Testis (tissue), 3 donors: ENCODE measurements around the gene ACSF2. TPM values are rescaled to one million over a fixed set of nuclear protein-coding genes. Genes with fewer than 3 reads are reported as not detected.
A peak's percentile ranks its signal among the peaks of the same experiment; 100 is the strongest.

Experiments
- DNase-seq: peaks from one replicate; pipeline ENCODE4 v3.0.0-alpha.2; 2019
- H3K27ac ChIP-seq, 2 donors: fragments of 200-600 bp; sonication (generic); one replicate each; pipeline ENCODE4 v1.5.1; 2019
- H3K27me3 ChIP-seq: fragments of 200-600 bp; sonication (generic); one replicate; pipeline ENCODE4 v1.5.1; 2019
- H3K36me3 ChIP-seq: fragments of 200-600 bp; sonication (generic); one replicate; pipeline ENCODE4 v1.5.1; 2017; ENCODE audit warnings: low read depth; ENCODE audit errors: missing control alignments
- H3K4me1 ChIP-seq: fragments of 200-600 bp; sonication (generic); one replicate; pipeline ENCODE4 v1.5.1; 2019
- H3K4me3 ChIP-seq, 2 donors: fragments of 200-600 bp; sonication (generic); one replicate each; pipeline ENCODE4 v1.5.1; 2017 to 2019
- H3K9me3 ChIP-seq: fragments of 200-600 bp; sonication (generic); one replicate; pipeline ENCODE4 v1.5.1; 2017
- POLR2A ChIP-seq: fragments of 450-650 bp; IDR thresholded peaks from one replicate; pipeline ENCODE4 v1.6.1; 2017; ENCODE audit warnings: antibody characterized with exemption, mild to moderate bottlenecking, moderate library complexity
- WGBS, 2 donors: methylation state at CpG; one replicate each; pipeline ENCODE4 v1.1.5; 2018; 5-methylcytosine and 5-hydroxymethylcytosine counted together
- intact Hi-C: fragments of 100-400 bp; cut with DNase I; formaldehyde crosslinking; loops from one replicate; pipeline ENCODE4 v1.15.1; 2023; ENCODE audit warnings: low total_unique reads
- polyA plus RNA-seq: library from polyadenylated mRNA; stranded (reverse); fragments of 350-450 nt; fragmentation: Illumina TruSeq; extraction: RNeasy Lipid Tissue Mini Kit (QIAGEN cat#74804); gene quantifications from one replicate; pipeline ENCODE4 v1.2.3, GENCODE V29; 2014; ENCODE audit warnings: low read depth, low replicate concordance; ENCODE audit not compliant: insufficient read depth
- total RNA-seq, 2 donors: library from RNA; depleted of rRNA; stranded (reverse); fragments of >200 nt; gene quantifications; one replicate each; pipeline ENCODE4 v1.2.3, GENCODE V29; 2016
- TF ChIP-seq, protein P1 (sequence below), 3 experiments: fragments of 450-650 bp in 2 of 3; fragments of 200-600 bp in 1 of 3; sonication (generic) in 1 of 3; IDR thresholded peaks; one replicate each; pipeline ENCODE4 v1.5.1; 2016 to 2019; ENCODE audit warnings: antibody characterized with exemption in 3 of 3, mild to moderate bottlenecking in 2 of 3, moderate library complexity in 1 of 3

The ACSF2 gene
- total and polyA plus RNA-seq, 3 donors from 2014 or later = 37.7 to 60.1 (median 39.4) TPM

DNA sequence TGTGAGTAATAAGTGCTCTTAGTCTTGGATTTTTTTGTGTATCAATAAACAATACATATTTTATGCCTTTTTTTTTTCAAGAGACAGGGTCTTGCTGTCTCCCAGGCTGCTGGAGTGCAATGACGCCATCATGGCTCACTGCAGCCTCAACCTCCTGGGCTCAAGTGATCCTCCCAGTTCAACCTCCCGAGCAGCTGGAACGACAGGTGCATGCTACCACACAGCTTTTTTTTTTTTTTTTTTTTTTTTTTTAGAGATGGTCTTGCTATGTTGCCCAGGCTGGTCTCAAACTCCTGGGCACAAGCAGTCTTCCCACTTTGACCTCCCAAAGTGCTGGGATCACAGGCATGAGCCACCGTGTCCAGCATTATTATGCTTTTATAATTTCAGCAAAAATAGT, 13.0 kb downstream of the ACSF2 start:
- intact Hi-C loops = no loop called here
- Histone ChIP-seq H3K9me3 (no peaks in the 10 kb centered on the region), H3K4me1 (peaks cover 9% of the 10 kb centered on the region), H3K36me3 (no peaks in the 10 kb centered on the region), H3K27me3 (no peaks in the 10 kb centered on the region), H3K27ac (no peak overlapping the region), H3K4me3 (no peak overlapping the region)
- DNase-seq = no peak
- TF ChIP-seq, protein P1, sequence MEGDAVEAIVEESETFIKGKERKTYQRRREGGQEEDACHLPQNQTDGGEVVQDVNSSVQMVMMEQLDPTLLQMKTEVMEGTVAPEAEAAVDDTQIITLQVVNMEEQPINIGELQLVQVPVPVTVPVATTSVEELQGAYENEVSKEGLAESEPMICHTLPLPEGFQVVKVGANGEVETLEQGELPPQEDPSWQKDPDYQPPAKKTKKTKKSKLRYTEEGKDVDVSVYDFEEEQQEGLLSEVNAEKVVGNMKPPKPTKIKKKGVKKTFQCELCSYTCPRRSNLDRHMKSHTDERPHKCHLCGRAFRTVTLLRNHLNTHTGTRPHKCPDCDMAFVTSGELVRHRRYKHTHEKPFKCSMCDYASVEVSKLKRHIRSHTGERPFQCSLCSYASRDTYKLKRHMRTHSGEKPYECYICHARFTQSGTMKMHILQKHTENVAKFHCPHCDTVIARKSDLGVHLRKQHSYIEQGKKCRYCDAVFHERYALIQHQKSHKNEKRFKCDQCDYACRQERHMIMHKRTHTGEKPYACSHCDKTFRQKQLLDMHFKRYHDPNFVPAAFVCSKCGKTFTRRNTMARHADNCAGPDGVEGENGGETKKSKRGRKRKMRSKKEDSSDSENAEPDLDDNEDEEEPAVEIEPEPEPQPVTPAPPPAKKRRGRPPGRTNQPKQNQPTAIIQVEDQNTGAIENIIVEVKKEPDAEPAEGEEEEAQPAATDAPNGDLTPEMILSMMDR (IDR thresholded peaks at IDR 0.05) = no peak
- no peak for TF ChIP-seq POLR2A
- 91 to 92% methylated on average over 4 of the region's 4 CpGs for WGBS, 2 donors

DNA sequence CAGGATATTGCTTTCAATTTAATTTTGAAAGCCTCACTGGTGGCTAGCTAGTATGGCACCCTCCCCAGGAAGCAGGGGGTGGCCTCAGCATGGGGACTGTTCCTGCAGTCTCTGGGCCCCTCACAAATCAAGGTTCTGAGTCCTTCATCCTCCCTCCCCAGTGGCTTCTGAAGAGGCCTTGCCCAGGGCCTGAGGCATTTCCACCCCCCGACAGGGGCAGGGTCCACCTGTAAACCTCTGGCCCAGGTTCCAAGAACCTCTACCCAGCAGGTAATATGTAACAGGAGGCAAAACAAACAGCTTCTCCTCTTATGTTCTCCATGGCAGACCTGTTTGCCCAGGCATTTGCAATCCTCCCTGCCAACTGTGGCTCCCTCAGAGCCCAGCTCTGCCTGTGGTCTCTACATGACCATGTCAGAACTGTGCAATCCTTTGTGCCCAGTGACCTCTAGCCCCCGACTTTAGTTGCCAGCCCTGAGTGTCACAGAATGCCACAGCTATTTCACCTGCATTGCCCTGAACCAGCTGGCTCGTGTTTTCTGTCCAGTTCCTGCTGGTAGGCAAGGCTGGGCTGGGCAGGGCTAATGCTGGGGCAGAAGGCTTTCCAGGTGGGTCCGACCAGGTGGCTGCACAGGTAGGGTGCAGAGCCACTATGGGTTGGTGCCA, 14.3 kb downstream of the ACSF2 start:
- H3K27ac ChIP-seq = no peak overlapping the region
- DNase-seq = no peak
- intact Hi-C loops = no loop called here
- TF ChIP-seq, protein P1 (IDR thresholded peaks at IDR 0.05) = no peak
- TF ChIP-seq POLR2A = no peak
- H3K4me1 ChIP-seq = peaks cover 12% of the 10 kb centered on the region
- 81 to 95% methylated on average over 4 of the region's 4 CpGs for WGBS, 2 donors
- no peaks in the 10 kb centered on the region for H3K27me3 ChIP-seq
- H3K4me3 ChIP-seq = no peak overlapping the region
- H3K9me3 ChIP-seq = no peaks in the 10 kb centered on the region
- H3K36me3 ChIP-seq = no peaks in the 10 kb centered on the region

DNA sequence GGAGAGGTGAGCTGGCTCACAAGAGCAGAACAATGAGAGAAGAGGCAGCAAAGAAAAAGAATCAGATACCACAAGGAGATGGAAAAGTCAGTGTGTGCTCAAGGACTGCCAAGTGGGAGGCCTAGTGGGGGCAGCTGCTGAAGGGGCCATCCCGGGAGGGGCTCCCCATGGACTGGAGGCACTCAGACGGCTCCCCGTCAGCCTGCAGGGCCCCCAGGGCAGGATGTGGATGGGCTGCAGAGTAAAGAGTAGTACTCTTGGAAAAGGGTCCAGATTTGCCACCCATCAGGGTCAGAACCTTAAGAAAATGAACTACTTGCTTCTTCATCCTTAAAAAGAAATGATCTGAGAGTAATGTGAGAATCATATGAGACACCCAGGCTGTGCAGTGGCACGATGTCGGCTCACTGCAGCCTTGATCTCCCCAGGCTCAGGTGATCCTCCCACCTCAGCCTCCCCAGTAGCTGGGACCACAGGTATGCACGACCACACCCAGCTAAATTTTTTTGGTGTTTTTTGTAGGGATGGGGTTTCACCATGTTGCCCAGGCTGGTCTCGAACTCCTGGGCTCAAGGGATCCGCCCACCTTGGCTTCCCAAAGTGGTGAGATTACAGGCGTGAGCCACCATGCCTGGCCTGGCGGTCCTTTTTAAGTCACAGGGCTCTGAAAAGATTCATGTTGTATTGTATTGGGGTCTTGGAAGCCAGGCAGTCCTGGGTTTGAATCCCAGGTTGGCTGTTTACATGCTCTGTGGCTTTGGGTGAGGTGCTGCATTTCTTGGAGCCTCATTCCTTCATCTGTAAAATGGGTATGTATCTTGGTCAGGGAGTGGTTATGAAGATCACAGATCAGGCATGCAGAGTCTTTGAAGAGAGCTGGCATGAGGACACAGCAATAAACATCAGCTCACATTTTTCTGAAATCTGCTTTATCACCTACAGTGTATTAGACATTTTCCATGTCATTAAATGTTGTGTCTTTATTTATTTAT, 15.1 kb downstream of the ACSF2 start:
- no peak overlapping the region for H3K27ac ChIP-seq
- DNase-seq = no peak
- no peaks in the 10 kb centered on the region for H3K9me3 ChIP-seq
- H3K27me3 ChIP-seq = no peaks in the 10 kb centered on the region
- peaks cover 12% of the 10 kb centered on the region for H3K4me1 ChIP-seq
- no peak overlapping the region for H3K4me3 ChIP-seq
- TF ChIP-seq, protein P1 (IDR thresholded peaks at IDR 0.05) = no peak
- no peak for TF ChIP-seq POLR2A
- H3K36me3 ChIP-seq = no peaks in the 10 kb centered on the region
- intact Hi-C loops = no loop called here
- WGBS, 2 donors = 78 to 85% methylated on average over 10 of the region's 10 CpGs

DNA sequence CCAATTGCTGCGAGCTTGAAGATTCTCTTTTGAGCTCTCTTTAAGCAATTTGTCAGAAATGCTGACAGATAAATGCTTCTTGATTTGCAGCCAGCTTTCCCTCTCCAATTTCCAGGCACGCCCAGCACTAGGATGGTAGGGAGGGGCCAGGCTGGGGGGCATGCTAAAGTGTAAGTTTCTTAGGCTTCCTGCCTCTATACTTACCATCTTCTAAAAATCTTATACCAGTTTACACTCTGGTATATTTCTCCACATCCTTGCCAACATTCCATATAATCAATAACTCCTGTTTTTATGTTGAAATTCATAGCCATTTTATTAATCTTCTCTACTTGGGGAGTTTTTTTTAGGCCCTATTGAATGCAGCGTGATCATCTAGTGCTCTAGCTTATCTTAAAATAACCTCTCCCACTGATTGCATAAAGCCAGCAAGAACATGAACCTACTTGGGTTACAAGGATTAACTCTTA, 17.5 kb downstream of the ACSF2 start:
- WGBS, 2 donors = 35 to 53% methylated on average over 3 of the region's 3 CpGs
- Histone ChIP-seq H3K4me3 (no peak overlapping the region), H3K4me1 (peaks cover 12% of the 10 kb centered on the region), H3K27me3 (no peaks in the 10 kb centered on the region), H3K36me3 (no peaks in the 10 kb centered on the region), H3K27ac (peak overlapping the region in 1 of 2 donors; percentile 11), H3K9me3 (no peaks in the 10 kb centered on the region)
- TF ChIP-seq, protein P1 (IDR thresholded peaks at IDR 0.05) = no peak
- no peak for TF ChIP-seq POLR2A
- intact Hi-C loops = no loop called here
- peak; percentile 67 for DNase-seq
